ENCODE data around the gene GGT6.

GGT6 gene

DNA sequence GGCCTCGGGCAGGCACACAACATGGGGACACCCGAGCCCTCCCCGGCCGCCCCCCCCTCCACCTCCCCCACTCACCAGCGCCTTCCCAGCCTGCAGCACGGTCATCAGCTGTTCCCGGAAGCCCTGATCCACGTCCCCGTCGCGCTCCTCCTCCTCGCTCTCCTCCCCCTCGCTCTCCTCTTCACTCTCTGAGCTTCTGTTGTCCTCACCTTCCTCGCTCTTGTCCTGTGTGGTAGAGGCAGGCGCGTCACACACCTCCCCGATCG is 15.5 kb downstream of the GGT6 start:
- no peak for TF ChIP-seq CTCF (IDR thresholded peaks at IDR 0.05; ENCODE audit: low read depth, low read length)
- no peak overlapping the region for H3K4me3 ChIP-seq (ENCODE audit: low read depth, low read length)

GRCh38 chr17:4544135-4544950 is 16.0 kb downstream of the GGT6 start:
- H3K4me3 ChIP-seq (ENCODE audit: low read depth, low read length), result no peak overlapping the region
- TF ChIP-seq CTCF (IDR thresholded peaks at IDR 0.05; ENCODE audit: low read depth, low read length), result no peak

- H3K4me3 ChIP-seq (ENCODE audit: low read depth, low read length), result no peak overlapping the region
- no peak for TF ChIP-seq CTCF (IDR thresholded peaks at IDR 0.05; ENCODE audit: low read depth, low read length)
Measured at GRCh38 chr17:4543557-4544026, 16.8 kb downstream of the GGT6 start.

- no peak for TF ChIP-seq CTCF (IDR thresholded peaks at IDR 0.05; ENCODE audit: low read depth, low read length)
- no peak overlapping the region for H3K4me3 ChIP-seq (ENCODE audit: low read depth, low read length)
Measured at GRCh38 chr17:4542726-4543191, 17.6 kb downstream of the GGT6 start.

GRCh38 chr17:4542003-4542725 is 18.2 kb downstream of the GGT6 start:
- no peak overlapping the region for H3K4me3 ChIP-seq (ENCODE audit: low read depth, low read length)
- TF ChIP-seq CTCF (IDR thresholded peaks at IDR 0.05; ENCODE audit: low read depth, low read length), result no peak

- no peak for TF ChIP-seq CTCF (IDR thresholded peaks at IDR 0.05; ENCODE audit: low read depth, low read length)
Measured at GRCh38 chr17:4541328-4542002, 18.9 kb downstream of the GGT6 start.

More at GRCh38 chr17:4541328-4542002, 18.9 kb downstream of the GGT6 start:
- no peak overlapping the region for H3K4me3 ChIP-seq (ENCODE audit: low read depth, low read length)
